ENCODE measurements around the gene DENND1B.

The DENND1B gene

GRCh38 chr1:197686231-197686630 lies 89.0 kb downstream of the DENND1B start:
- DNase-seq (ENCODE audit: low read depth in 2 of 2, low spot score in 1 of 2) = no peak

- no peak for DNase-seq (ENCODE audit: low read depth in 2 of 2, low spot score in 1 of 2)
These were observed 89.5 kb downstream of the DENND1B start for GRCh38 chr1:197685785-197686184.

GRCh38 chr1:197683895-197684553 lies 91.3 kb downstream of the DENND1B start:
- no peak for DNase-seq (ENCODE audit: low read depth in 2 of 2, low spot score in 1 of 2)

- no peak for DNase-seq (ENCODE audit: low read depth in 2 of 2, low spot score in 1 of 2)
These were observed 92.0 kb downstream of the DENND1B start for GRCh38 chr1:197683280-197683679.

GRCh38 chr1:197680311-197680710 lies 95.0 kb downstream of the DENND1B start:
- no peak for DNase-seq (ENCODE audit: low read depth in 2 of 2, low spot score in 1 of 2)

GRCh38 chr1:197677752-197678295 lies 97.5 kb downstream of the DENND1B start:
- DNase-seq (ENCODE audit: low read depth in 2 of 2, low spot score in 1 of 2) = no peak

- no peak for DNase-seq (ENCODE audit: low read depth in 2 of 2, low spot score in 1 of 2)
These were observed 98.0 kb downstream of the DENND1B start for GRCh38 chr1:197677313-197677712.

- DNase-seq (ENCODE audit: low read depth in 2 of 2, low spot score in 1 of 2) = no peak
These were observed 99.6 kb downstream of the DENND1B start for GRCh38 chr1:197675583-197676208.

GRCh38 chr1:197674286-197674685 lies 101.0 kb downstream of the DENND1B start:
- DNase-seq (ENCODE audit: low read depth in 2 of 2, low spot score in 1 of 2) = no peak

GRCh38 chr1:197673292-197673691 lies 102.0 kb downstream of the DENND1B start:
- DNase-seq (ENCODE audit: low read depth in 2 of 2, low spot score in 1 of 2) = no peak

- no peak for DNase-seq (ENCODE audit: low read depth in 2 of 2, low spot score in 1 of 2)
These were observed 102.9 kb downstream of the DENND1B start for GRCh38 chr1:197672347-197672746.

GRCh38 chr1:197671920-197672319 lies 103.4 kb downstream of the DENND1B start:
- no peak for DNase-seq (ENCODE audit: low read depth in 2 of 2, low spot score in 1 of 2)

GRCh38 chr1:197671140-197671539 lies 104.1 kb downstream of the DENND1B start:
- DNase-seq (ENCODE audit: low read depth in 2 of 2, low spot score in 1 of 2) = no peak

- DNase-seq (ENCODE audit: low read depth in 2 of 2, low spot score in 1 of 2) = no peak
These were observed 108.5 kb downstream of the DENND1B start for GRCh38 chr1:197666769-197667285.

GRCh38 chr1:197664391-197664790 lies 110.9 kb downstream of the DENND1B start:
- DNase-seq (ENCODE audit: low read depth in 2 of 2, low spot score in 1 of 2) = no peak

- no peak for DNase-seq (ENCODE audit: low read depth in 2 of 2, low spot score in 1 of 2)
These were observed 111.9 kb downstream of the DENND1B start for GRCh38 chr1:197663162-197663953.

GRCh38 chr1:197660389-197660788 lies 114.9 kb downstream of the DENND1B start:
- DNase-seq (ENCODE audit: low read depth in 2 of 2, low spot score in 1 of 2) = no peak

- DNase-seq (ENCODE audit: low read depth in 2 of 2, low spot score in 1 of 2) = no peak
These were observed 116.1 kb downstream of the DENND1B start for GRCh38 chr1:197659171-197659570.

GRCh38 chr1:197649188-197649587 lies 126.1 kb downstream of the DENND1B start:
- DNase-seq (ENCODE audit: low read depth in 2 of 2, low spot score in 1 of 2) = no peak

GRCh38 chr1:197638316-197638715 lies 137.0 kb downstream of the DENND1B start:
- DNase-seq (ENCODE audit: low read depth in 2 of 2, low spot score in 1 of 2) = no peak

- DNase-seq (ENCODE audit: low read depth in 2 of 2, low spot score in 1 of 2) = no peak
These were observed 137.9 kb downstream of the DENND1B start for GRCh38 chr1:197637406-197637805.

All from stimulated activated CD8-positive, alpha-beta memory T cell treated with anti-CD3 and anti-CD28 coated beads, Interleukin-4, amount 100 ng/mL, for 1 hour (primary cell).